GM12878 (cell line): ENCODE measurements around the gene CFAP161.

Source experiments
- BCLAF1 ChIP-seq: fragments of 450-650 bp; IDR thresholded peaks from 2 replicates; pipeline ENCODE4 v1.6.1; 2017; ENCODE audit warnings: antibody characterized with exemption, mild to moderate bottlenecking, moderate library complexity
- BRCA1 ChIP-seq: IDR thresholded peaks from 2 replicates; pipeline ENCODE4 v1.6.1; 2011; ENCODE audit warnings: low read depth, low read length, improper control_type of control experiment
- CTCF ChIP-seq, 3 experiments: IDR thresholded peaks in 2 of 3; conservative IDR thresholded peaks in 1 of 3; 2 replicates each; pipeline ENCODE4 v1.5.1; 2011; ENCODE audit warnings: low read depth in 3 of 3, low read length in 3 of 3, mild to moderate bottlenecking in 3 of 3, control low read depth in 2 of 3, moderate library complexity in 2 of 3, inconsistent platforms in 1 of 3, mixed read lengths in 1 of 3; ENCODE audit not compliant: control insufficient read depth in 2 of 3, insufficient read depth in 1 of 3; ENCODE audit errors: extremely low read depth in 1 of 3
- DPF2 ChIP-seq: fragments of 450-650 bp; IDR thresholded peaks from 2 replicates; pipeline ENCODE4 v1.6.1; 2017; ENCODE audit warnings: mild to moderate bottlenecking
- E2F4 ChIP-seq: IDR thresholded peaks from 2 replicates; pipeline ENCODE4 v1.6.1; 2012; ENCODE audit warnings: low read depth, low read length, improper control_type of control experiment
- ETV6 ChIP-seq, 2 experiments: fragments of 450-650 bp in 1 of 2; IDR thresholded peaks in 1 of 2; conservative IDR thresholded peaks in 1 of 2; 2 replicates each; pipeline ENCODE4 v1.6.1; 2014; ENCODE audit warnings: antibody characterized with exemption in 1 of 2, borderline replicate concordance in 1 of 2, low read depth in 1 of 2, mild to moderate bottlenecking in 1 of 2, moderate library complexity in 1 of 2
- EZH2 ChIP-seq: IDR thresholded peaks from 2 replicates; pipeline ENCODE4 v1.6.1; 2012; ENCODE audit warnings: low read depth, mild to moderate bottlenecking, control low read depth, inconsistent platforms, low read length, borderline replicate concordance; ENCODE audit not compliant: control insufficient read depth
- IKZF1 ChIP-seq: fragments of 450-650 bp; conservative IDR thresholded peaks from 2 replicates; pipeline ENCODE4 v1.6.1; 2017; ENCODE audit warnings: antibody characterized with exemption, mild to moderate bottlenecking
- JUNB ChIP-seq: IDR thresholded peaks from 2 replicates; pipeline ENCODE4 v1.6.1; 2016; ENCODE audit warnings: antibody characterized with exemption, mild to moderate bottlenecking
- NRF1 ChIP-seq: conservative IDR thresholded peaks from 2 replicates; pipeline ENCODE4 v1.6.1; 2011; ENCODE audit warnings: mild to moderate bottlenecking, low read depth, low read length, improper control_type of control experiment
- POLR2A ChIP-seq: IDR thresholded peaks from 2 replicates; pipeline ENCODE4 v1.6.1; 2011; ENCODE audit warnings: low read depth, mild to moderate bottlenecking, low read length
- RBBP5 ChIP-seq: fragments of 200-600 bp; sonication (generic); conservative IDR thresholded peaks from 2 replicates; pipeline ENCODE4 v1.6.1; 2016
- TCF7 ChIP-seq: IDR thresholded peaks from 2 replicates; pipeline ENCODE4 v1.6.1; 2014; ENCODE audit warnings: antibody characterized with exemption, borderline replicate concordance
- ZNF274 ChIP-seq: IDR thresholded peaks from one replicate; pipeline ENCODE4 v1.8.0; 2011; ENCODE audit not compliant: insufficient read length, insufficient read depth

GRCh38 chr15:81182031-81182755 lies 48.1 kb downstream of the CFAP161 start:
- no peak for TF ChIP-seq TCF7
- TF ChIP-seq NRF1: no peak
- no peak for TF ChIP-seq CTCF (IDR thresholded peaks at IDR 0.05 in 2 of 3, conservative IDR thresholded peaks at IDR 0.05 in 1 of 3; ENCODE audit: control insufficient read depth in 2 of 3, extremely low read depth in 1 of 3, insufficient read depth in 1 of 3, low read depth in 3 of 3, low read length in 3 of 3)
- no peak for TF ChIP-seq IKZF1
- TF ChIP-seq RBBP5: no peak
- no peak for TF ChIP-seq E2F4
- no peak for TF ChIP-seq BCLAF1
- no peak for TF ChIP-seq JUNB
- TF ChIP-seq POLR2A: no peak
- TF ChIP-seq ZNF274: no peak
- no peak for TF ChIP-seq ETV6 (conservative IDR thresholded peaks at IDR 0.05 in 1 of 2, IDR thresholded peaks at IDR 0.05 in 1 of 2; ENCODE audit: borderline replicate concordance in 1 of 2, low read depth in 1 of 2)
- no peak for TF ChIP-seq BRCA1
- no peak for TF ChIP-seq DPF2
- no peak for TF ChIP-seq EZH2
